ENCODE results near the gene GTPBP2. TPM values are rescaled to one million over a fixed set of nuclear protein-coding genes. Genes with fewer than 3 reads are reported as not detected.
"Not testable (repeated sequence)": the region's sequence is repeated elsewhere in the genome, so short reads cannot be mapped to it uniquely, and the experiment has no call there.

Gene GTPBP2
- polyA plus RNA-seq, 4 donors, result 42.1 to 68.1 (median 55.2) TPM

DNA sequence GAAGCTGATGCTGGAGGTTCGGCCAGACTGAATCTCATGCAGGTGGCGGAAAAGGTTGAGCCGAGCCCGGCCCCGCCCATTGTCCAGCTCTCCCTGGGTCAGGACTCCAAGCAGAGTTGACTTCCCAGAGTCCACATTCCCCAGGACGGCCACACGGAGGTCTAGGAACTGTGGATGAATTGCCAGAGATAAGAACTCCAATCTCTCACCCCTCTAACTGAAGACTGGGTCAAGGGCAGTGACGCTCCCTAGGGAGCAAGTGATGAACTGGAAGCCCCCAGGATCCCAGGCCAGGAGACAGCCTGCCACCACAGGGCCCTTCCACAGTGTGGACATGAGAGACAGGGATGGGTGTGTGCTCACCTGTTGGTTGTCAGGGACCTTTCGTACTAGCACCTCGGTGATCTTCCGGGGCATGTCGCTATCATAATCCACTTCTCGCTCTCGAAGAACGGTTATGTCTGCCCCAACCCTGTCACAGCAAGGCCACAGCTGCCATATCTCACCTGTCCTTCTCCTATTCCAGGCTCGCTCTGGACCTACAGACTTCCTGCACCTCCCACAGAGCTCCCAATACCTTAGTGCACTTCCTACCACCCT is 3.6 kb downstream of the GTPBP2 start:
- no peak for DNase-seq (ENCODE audit: low read depth in 4 of 4, low spot score in 2 of 4)

DNA sequence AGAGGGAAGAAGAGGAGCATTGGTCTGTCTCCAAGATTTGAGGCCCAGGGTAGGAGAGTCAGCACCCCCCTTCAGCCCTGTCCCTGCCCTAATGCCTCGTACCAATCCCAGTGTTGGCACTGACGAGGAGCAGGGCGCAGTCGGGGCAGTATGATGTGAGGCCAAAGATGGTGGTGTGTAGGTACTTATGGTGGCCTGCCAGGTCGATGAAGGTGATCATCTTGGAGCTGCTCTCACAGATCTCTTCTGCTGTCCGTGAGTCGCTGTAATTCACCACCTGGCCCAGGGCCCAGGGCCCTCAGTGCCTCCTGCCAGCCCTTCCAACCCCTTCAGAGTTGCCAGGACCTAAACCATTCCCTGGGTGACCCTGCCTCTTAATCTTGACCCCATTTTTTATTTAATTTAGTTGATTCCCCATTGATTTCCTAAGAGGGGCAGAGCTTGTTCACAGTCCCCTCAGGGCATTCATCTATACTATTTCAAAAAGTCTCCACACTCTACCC is 4.2 kb downstream of the GTPBP2 start:
- DNase-seq (ENCODE audit: low read depth in 4 of 4, low spot score in 2 of 4), result no peak

DNA sequence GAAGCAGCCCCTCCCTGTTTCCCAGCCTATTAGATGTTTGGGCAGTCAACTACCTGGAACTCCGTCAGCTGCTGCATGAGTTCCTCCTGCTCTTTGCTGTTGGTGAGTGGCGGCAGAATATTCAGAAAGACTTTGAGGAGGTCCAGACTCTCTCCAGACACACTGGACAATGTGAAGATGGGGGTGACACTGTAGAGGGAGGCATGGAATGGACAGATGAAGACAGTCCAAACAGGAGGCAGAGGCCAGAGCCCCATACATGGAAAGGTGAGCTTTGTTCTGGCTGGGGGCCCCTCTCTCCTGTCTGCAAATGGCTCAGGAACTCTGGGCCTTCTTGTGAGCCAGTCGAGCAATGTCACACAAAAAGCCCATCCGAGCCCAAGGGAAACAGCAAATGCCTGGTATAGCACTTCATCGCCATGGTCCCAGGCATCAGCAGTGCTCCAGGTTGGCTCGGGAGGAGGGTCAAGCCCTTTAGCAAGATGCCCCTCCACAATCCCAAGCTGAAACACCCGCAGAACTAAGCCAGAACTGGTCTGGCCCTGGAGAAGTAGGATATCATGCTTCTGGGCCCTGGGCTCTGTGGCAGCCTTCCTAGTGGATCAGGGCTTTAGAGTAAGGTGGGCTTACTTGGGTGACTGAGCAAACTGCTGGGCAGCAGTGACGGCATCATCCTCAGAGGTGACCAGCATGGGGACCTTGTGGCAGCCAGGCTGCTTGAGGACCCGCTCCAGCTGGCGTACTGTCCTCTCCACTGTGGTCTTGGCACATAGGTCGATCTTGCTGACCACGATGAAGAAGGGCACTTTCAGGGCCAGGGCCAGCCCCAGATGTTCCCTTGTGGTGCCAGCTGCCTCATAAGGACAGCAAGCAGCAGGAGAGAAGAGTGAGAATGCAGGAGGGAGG is 4.9 kb downstream of the GTPBP2 start:
- no peak for DNase-seq (ENCODE audit: low read depth in 4 of 4, low spot score in 2 of 4)

DNA sequence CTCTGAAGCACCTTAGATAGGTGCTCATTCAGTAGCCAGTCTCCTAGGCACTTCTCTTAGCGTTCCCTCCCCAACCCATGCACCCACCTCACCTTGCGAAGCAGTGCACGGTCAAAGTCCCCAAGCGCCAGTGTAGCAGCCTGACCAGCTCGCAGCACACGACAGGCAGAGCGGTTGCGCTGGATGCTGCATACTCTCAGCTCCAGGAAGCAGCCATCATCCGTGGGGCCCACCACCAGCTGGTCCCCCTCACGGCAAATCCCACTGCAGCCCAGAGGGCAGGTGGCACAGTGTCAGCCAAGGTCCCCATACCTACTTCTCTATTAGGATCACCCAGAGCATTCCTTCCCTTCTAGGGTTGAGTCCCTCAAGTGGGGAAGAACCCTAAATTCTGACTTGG is 6.5 kb downstream of the GTPBP2 start:
- no peak for DNase-seq (ENCODE audit: low read depth in 4 of 4, low spot score in 2 of 4)

DNA sequence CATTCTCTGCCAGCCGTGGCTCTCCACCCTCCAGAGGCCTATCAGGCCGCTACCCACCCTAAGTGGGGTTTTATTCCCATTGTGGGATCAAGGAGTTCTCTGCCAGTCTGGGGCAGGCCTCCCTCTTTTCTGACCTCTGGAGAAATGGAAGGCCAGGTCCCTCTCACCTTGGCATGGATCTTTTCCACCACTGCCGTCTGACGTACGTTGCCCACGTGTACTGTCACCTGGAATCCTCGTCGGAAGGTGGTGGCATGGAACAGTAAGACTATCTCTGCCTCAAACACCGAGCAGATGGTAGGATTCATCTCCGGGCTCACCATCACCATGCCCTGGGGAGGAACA is 7.3 kb downstream of the GTPBP2 start:
- no peak for DNase-seq (ENCODE audit: low read depth in 4 of 4, low spot score in 2 of 4)

DNA sequence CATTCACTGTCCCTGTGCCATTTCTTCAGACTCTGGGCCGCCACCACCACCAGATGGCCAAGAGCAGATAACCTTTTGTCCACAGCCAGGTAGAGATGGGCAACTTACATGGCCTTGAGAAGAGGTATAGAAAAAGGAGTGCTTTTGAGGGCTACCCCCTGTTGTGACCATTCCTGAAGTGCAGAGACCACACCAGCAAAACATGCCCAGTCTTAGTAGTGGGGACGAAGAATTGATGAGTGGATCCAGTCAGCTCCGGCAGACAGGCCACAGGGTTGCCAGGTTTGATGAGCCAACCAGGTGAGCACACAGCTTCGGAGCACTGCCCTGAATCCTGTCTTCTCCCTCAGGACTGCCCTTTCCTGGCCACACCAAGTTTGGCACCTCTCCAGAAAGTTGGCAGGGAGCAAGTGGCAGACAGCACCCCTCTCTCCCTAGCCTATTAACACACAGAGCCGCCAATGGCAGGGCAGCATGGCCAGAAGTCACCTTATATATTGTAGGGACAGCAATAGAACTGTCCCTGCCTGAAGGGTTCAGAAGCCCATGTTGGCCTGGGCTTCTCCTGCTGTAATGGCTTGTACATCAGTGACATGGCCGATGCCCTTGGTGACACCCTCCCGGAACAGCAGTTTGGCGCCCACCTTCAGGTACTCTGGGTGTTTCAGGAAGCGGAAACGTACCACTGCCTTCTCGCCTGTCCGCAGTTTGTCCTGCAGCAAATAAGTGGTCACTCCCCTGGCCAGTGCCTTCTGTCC is 7.8 kb downstream of the GTPBP2 start:
- no peak for DNase-seq (ENCODE audit: low read depth in 4 of 4, low spot score in 2 of 4)

DNA sequence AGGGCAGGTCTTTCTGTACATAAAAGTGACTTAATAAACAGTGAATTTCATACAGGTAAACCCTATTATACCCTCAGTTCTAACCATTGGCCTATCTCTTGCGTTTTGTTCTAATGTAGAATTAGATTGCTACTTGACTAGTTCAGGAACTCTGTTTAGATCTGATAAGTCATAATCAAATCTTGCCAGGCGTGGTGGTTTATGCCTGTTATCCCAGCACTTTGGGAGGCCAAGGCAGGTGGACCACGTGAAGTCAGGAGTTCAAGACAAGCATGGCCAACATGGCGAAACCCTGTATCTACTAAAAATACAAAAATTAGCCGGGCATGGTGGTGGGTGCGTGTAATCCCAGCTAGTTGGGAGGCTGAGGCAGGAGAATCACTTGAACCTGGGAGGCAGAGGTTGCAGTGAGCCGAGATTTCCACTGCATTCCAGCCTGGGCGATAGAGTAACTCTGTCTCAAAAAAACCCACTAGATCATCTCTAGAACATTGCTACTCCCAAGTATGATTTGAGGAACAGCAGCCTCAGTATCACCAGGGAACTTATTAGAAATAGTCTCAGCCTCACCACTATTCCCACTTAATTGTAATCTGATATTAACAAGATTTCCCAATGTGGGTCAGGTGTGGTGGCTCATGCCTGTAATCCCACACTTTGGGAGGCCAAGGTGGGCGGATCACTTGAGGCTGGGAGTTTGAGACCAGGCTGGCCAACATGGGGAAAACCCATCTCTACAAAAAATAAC is 12.2 kb downstream of the GTPBP2 start:
- no peak for DNase-seq (ENCODE audit: low read depth in 4 of 4, low spot score in 2 of 4)

DNA sequence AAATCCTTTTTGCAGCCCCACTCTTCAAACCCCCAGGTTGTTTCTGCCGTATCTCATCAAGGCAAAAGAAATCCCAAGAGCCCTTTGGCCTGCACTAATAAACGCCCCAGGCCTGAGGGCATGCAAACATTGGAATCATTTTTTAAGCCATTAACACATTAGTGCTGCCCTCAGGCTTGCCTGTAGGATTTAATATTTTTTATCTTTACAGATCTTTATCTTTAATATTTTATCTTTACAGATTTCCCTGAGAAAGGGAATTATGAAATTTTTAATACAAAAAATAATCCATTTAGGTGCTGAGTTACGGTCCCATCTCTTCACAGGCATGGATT is 14.7 kb downstream of the GTPBP2 start:
- no peak for DNase-seq (ENCODE audit: low read depth in 4 of 4, low spot score in 2 of 4)

DNA sequence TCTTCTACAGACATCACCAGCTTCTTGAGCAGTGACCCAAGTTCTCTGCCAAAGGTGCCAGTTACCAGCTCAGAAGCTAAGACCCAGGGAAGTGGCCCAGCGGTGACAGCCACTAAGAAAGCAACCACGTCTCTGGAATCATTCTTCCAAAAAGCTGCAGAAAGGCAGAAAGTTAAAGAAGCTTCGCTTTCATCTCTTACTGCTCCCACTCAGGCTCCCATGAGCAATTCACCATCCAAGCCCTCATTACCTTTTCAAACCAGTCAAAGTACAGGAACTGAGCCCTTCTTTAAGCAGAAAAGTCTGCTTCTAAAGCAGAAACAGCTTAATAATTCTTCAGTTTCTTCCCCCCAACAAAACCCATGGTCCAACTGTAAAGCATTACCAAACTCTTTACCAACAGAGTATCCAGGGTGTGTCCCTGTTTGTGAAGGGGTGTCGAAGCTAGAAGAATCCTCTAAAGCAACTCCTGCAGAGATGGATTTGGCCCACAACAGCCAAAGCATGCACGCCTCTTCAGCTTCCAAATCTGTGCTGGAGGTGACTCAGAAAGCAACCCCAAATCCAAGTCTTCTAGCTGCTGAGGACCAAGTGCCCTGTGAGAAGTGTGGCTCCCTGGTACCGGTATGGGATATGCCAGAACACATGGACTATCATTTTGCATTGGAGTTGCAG is 15.2 kb downstream of the GTPBP2 start:
- DNase-seq (ENCODE audit: low read depth in 4 of 4, low spot score in 2 of 4), result no peak

DNA sequence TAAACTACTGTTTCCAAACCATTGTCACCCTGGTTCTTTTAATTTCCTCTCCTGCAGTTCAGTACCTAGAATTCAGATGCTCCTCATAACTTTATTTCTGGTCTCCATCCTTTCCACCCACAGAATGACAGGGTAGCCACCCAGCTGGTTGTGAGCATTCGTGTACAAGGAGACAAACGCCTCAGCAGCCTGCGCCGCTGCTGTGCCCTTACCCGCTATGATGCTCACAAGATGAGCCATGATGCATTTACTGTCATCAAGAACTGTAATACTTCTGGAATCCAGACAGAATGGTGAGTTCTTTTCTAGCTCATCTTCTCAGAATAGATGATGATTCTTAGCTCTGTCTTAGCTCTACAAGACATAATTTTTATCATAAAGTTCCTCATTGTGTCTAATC is 18.6 kb downstream of the GTPBP2 start:
- DNase-seq (ENCODE audit: low read depth in 4 of 4, low spot score in 2 of 4), result no peak

DNA sequence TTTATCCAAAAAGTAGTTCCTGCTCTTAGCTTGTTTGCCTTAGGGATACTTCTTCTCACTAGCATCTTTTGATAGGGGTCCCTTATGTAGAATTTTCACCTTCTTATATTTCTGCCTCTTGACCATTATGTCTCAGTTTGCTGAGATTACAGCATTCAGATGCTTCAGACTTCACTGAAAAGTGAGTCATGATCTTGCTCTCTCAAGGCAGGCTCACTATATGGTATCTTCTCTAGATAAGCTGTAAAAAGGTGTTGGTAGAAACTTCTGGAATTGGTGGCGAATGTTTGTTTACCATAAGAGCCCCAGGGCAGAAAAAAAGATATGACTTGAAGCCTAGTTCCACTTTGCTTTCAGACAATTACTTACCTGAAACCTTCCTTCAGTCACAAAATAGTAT is 19.7 kb downstream of the GTPBP2 start:
- DNase-seq (ENCODE audit: low read depth in 4 of 4, low spot score in 2 of 4), result no peak

DNA sequence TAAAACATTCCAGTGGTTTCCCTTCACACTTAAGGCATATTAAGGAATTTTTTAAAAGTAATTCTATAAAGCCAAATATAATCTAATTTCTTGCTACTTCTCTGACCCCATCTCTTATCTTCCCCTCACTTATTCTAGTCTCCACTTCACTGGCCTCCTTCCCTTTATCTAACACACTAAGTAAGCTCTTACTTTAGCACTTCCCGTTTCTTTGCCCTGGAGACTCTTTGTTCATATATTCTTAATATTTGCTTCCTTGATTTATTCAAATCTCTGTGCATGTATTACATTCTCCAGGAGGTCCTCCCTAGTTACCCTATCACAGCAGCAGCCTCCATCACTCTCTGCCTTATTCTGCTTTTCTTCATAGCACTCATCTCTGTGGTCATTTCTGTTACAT is 20.3 kb downstream of the GTPBP2 start:
- DNase-seq (ENCODE audit: low read depth in 4 of 4, low spot score in 2 of 4), result no peak

DNA sequence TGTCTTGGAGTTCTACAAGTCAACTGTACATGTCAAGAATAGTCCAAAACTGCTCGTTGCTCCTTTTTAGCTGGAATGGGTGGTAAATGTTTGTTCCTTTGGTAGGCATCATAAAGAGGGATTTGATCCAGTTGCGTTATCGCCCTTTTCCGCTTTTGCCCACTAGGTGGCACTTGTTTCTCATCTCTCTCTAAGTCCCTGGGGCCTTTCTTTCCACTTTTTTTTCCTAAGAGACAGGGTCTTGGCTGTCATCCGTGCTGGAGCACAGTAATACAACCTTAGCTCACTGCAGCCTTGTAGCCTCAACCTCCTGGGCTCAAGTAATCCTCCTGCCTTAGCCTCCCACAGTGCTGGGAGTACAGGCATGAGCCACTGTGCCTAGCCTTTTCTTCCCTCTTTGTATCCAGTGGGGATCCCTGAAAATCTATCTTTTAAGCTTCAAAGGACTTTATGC is 20.7 kb downstream of the GTPBP2 start:
- DNase-seq (ENCODE audit: low read depth in 4 of 4, low spot score in 2 of 4), result peak; percentile 39 to 60 (median 54)

DNA sequence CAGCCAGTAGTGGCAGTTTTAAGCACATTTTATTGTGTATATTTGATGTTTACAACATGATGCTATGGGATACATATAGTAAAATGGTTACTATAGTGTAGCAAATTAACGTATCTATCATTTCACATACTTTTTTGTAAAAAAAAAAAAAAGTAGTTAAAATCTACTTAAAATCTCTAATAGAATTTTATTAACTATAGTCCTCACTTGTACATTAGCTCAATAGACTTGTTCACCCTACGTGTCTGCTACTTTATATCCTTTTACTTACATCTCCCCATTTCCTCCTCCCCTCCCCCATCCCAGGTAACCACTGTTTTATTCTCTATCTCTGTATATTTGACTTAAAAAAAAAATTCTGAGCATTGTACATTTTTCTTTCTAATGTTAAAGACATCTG is 23.0 kb downstream of the GTPBP2 start:
- no peak for DNase-seq (ENCODE audit: low read depth in 4 of 4, low spot score in 2 of 4)

DNA sequence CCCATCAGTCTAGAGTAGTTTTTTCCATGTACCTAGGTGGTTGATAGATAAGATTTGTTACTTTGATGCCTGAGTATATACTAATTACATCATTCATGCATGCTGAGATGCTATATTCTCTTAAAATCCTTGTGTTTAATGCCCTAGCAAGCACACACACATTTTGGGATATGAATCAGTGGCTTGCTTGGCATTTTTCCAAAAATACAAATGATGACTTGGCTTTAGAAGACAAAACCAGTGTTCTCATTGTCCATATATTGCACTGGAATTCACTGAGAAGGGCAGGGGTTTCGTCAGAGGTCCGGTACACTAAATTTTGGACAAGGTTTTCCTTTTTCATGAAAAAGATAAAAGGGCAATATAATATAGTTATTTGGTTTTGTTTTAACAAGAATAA is 24.9 kb downstream of the GTPBP2 start:
- DNase-seq (ENCODE audit: low read depth in 4 of 4, low spot score in 2 of 4), result no peak

DNA sequence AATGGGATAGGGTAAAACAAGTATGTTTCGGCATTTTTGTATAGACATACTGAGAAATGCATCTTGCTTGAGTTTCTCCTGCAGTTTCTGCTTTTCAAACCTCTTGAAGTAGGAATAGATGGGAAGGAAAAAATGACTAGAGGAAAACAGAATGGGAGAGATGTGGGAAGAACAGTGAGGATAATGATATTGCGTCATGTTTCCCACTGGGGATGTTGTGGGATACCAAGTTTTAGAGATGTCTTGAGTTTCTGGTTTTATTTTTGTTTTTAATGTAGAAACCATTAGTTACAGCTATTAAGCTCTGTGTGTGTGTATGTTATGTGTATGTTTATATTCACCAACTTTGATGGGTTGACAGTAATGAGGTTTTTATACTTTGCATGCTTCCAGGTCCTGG is 28.5 kb downstream of the GTPBP2 start:
- no peak for DNase-seq (ENCODE audit: low read depth in 4 of 4, low spot score in 2 of 4)

DNA sequence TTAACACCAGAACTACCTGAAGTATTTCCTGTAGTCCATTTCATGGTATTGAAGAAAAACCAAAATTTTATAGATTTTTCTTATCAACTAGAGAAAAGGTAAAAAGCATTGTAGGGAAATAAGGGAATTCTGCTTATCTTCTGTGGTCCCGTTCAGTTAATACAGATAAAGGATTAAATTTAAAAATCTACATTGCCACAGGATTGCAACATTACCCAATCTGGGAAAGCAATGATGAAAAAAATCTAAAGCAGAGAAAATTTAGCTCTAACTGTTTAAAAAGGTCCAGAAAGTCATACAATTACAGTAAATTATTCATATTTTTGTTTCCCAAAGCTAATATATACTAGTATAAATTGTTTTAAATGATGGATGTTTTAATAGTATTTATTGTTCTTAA is 35.1 kb downstream of the GTPBP2 start:
- DNase-seq (ENCODE audit: low read depth in 4 of 4, low spot score in 2 of 4), result no peak

DNA sequence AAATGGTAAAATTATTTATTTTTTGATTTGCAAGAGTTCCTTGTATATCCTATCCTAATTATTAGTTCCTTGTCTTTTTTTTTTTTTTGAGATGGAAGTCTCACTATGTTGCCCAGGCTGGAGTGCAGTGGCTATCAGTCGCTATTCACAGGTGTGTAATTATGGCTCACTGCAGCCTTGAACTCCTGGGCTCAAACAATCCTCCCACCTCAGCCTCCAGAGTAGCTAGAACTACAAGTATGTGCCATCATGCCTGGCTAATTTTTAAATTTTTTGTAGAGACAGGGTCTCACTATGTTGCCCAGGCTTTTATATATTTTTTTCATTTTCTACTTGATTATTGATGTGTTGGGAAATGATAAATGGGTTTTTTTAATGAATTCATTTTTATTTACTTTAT is 39.5 kb downstream of the GTPBP2 start:
- DNase-seq (ENCODE audit: low read depth in 4 of 4, low spot score in 2 of 4), result not testable (repeated sequence)

DNA sequence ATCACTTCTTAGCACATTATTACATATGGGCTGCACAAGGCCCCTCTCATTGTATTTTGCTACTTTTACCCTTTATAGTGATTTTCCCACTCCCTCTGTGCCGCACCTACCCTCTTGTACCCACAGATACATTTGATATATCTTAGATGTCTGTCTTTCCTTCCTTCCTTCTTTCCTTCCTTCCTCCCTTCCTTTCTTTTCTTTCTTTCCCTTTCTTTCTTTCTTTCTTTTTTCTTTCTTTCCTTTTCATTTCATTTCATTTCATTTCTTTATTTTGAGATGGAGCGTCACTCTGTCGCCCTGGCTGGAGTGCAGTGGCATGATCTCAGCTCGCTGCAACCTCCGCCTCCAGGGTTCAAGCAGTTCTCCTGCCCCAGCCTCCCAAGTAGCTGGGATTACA is 40.9 kb downstream of the GTPBP2 start:
- no peak for DNase-seq (ENCODE audit: low read depth in 4 of 4, low spot score in 2 of 4)

DNA sequence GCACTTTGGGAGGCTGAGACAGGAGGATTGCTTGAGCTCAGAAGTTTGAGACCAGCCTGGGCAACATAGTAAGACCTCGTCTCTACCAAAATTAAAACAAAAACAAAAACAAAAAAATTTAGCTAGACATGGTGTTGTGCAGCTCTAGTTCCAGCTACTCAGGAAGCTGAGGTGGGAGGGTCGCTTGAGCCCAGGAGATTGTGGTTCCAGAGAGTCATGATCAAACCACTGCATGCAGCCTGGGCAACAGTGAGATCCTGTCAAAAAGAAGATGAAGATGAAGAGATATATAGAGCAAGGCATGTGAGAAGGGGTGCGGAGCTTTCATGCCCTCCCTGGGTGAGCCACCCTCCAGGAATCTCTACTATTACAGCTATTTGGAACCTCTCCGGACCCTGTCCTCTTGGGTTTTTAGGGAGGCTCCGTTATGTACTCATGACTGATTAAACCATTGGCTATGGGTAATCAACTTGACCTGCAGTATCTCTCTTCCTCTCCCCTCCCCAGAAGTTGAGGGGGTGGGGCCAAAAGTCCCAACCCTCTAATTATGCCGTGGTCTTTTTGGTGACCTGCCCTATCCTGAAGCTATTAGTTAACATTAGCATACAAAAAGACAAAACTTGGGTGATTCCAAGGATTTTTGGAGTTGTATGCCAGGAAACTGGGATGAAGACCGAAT is 44.0 kb downstream of the GTPBP2 start:
- DNase-seq (ENCODE audit: low read depth in 4 of 4, low spot score in 2 of 4), result no peak
